WERI-Rb-1 (cell line): ENCODE data around the gene MUC15.

Experiments used
- DNase-seq: peaks from one replicate; pipeline ENCODE4 v3.0.0-alpha.2; 2020
- H3K27ac ChIP-seq: fragments of 250-450 bp; sonication (Bioruptor Pico); 2 replicates; pipeline ENCODE4 v1.5.1; 2020; ENCODE audit warnings: mild to moderate bottlenecking, moderate library complexity
- H3K27me3 ChIP-seq: fragments of 250-450 bp; sonication (Bioruptor Pico); 2 replicates; pipeline ENCODE4 v1.5.1; 2021; ENCODE audit warnings: mild to moderate bottlenecking, low read depth, moderate library complexity; ENCODE audit not compliant: insufficient read depth, severe bottlenecking
- H3K36me3 ChIP-seq: fragments of 250-450 bp; sonication (Bioruptor Pico); 2 replicates; pipeline ENCODE4 v1.5.1; 2020; ENCODE audit warnings: mild to moderate bottlenecking, moderate library complexity
- H3K4me3 ChIP-seq: 2 replicates; pipeline ENCODE4 v1.5.1; 2011; ENCODE audit warnings: low read depth, mild to moderate bottlenecking, control low read depth, low read length
- H3K9me3 ChIP-seq: fragments of 250-450 bp; sonication (Bioruptor Pico); 2 replicates; pipeline ENCODE4 v1.5.1; 2021; ENCODE audit warnings: mild to moderate bottlenecking, moderate library complexity; ENCODE audit not compliant: severe bottlenecking
- CTCF ChIP-seq: IDR thresholded peaks from 2 replicates; pipeline ENCODE4 v1.5.1; 2011; ENCODE audit warnings: low read depth, mild to moderate bottlenecking, control low read depth, inconsistent platforms, low read length

MUC15 gene

DNA sequence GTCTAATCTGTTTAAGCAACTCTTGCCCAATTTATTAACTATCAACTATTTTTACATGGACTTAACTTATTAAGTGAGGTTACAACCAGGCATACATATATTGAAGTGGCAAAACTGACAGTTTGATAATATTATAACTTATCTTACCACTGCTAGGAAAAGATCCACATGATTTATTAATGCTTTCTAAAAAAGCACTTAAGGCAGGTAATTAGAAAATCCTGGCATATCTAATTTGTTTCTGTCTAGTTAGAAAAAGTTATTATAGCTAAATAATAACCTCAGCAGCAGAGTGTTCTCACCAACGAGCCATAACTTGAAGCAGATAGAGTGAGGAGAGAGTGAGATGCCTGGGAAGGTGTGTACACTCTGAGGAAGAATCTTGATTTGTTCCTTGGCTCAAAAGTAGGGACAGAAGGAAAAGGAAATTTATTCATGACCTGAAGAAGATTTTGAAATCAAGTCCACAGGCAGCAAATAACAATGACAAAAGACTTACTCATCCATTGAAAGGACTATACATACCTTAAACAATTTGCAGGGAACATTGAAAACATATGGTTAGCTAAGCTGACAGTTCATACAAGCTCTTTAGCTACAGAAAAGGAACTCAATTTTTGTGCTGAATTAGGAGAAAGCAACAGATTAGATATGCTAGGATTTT lies 7.1 kb upstream of the MUC15 start:
- no peak for DNase-seq
- Histone ChIP-seq H3K27me3 (no peaks in the 10 kb centered on the region), H3K36me3 (no peaks in the 10 kb centered on the region), H3K9me3 (no peaks in the 10 kb centered on the region), H3K4me3 (no peak overlapping the region), H3K27ac (no peak overlapping the region)
- TF ChIP-seq CTCF: no peak

DNA sequence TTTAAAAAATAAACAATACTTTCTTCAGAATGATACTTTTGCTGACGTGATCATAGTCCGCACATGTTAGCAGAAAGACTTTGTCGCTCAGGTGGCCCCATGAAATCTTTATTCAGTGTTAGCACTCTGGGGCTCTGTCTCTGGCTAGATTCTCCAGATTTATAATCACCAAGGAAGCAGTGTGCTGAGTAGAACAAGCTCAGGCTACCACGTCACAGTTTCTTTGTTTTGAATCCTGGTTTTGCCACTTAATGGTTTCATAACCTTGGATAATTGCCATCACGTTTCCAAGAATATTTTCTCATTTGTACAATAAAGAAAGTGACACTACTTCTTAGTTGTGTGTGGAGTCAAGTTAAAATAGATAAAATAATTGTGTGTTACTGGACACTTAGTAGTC lies 3.9 kb upstream of the MUC15 start:
- Histone ChIP-seq H3K4me3 (no peak overlapping the region), H3K36me3 (no peaks in the 10 kb centered on the region), H3K27me3 (no peaks in the 10 kb centered on the region), H3K9me3 (no peaks in the 10 kb centered on the region), H3K27ac (no peak overlapping the region)
- TF ChIP-seq CTCF: no peak
- no peak for DNase-seq

DNA sequence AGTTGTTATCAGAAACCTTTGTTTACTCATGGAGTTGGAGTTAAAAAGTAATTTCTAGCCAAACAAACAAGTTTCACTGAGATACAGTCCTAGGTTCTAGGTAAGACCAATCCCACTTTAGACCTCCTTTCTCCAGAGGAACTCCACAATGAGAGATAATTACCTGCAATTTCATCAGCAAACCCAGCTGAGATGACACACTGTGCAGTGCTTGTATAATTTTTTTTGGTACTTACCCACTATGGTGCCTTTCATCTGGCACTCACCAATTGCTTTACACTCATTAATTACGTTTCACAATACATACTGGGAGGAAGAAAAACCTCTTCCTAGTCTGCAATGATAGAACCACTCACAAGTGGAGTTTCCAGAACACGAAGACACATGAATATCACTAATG lies 1.8 kb upstream of the MUC15 start:
- no peaks in the 10 kb centered on the region for H3K36me3 ChIP-seq
- DNase-seq: no peak
- H3K9me3 ChIP-seq: no peaks in the 10 kb centered on the region
- no peak overlapping the region for H3K27ac ChIP-seq
- no peak for TF ChIP-seq CTCF
- H3K4me3 ChIP-seq: no peak overlapping the region
- no peaks in the 10 kb centered on the region for H3K27me3 ChIP-seq

GRCh38 chr11:26572770-26573402 lies 823 bp upstream of the MUC15 start:
- Histone ChIP-seq H3K27ac (no peak overlapping the region), H3K4me3 (no peak overlapping the region), H3K27me3 (no peaks in the 10 kb centered on the region), H3K36me3 (no peaks in the 10 kb centered on the region), H3K9me3 (no peaks in the 10 kb centered on the region)
- TF ChIP-seq CTCF: no peak
- no peak for DNase-seq

GRCh38 chr11:26569646-26570045 lies 2.4 kb downstream of the MUC15 start:
- no peak for DNase-seq
- Histone ChIP-seq H3K4me3 (no peak overlapping the region), H3K9me3 (no peaks in the 10 kb centered on the region), H3K36me3 (no peaks in the 10 kb centered on the region), H3K27me3 (no peaks in the 10 kb centered on the region), H3K27ac (no peak overlapping the region)
- TF ChIP-seq CTCF: no peak

DNA sequence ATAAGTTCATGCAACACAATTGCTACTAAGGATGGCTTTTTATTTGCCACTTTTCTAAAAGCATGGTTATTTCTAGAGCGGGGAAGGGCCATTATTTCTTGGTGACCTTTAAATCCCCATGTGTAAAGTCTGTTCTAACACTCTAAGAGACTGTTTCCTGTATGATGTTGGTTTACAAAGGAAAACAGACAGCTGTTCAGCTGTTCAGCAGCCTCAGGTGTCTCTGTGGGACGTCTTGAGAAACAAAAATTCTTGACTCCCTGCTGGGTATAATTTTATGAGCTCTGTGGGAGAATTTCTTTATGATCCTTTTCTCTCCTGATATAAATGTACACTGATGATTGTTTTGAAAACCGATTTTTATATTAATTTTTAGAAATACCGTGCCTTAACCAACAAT lies 13.9 kb downstream of the MUC15 start:
- no peaks in the 10 kb centered on the region for H3K9me3 ChIP-seq
- no peak overlapping the region for H3K27ac ChIP-seq
- no peaks in the 10 kb centered on the region for H3K27me3 ChIP-seq
- H3K36me3 ChIP-seq: no peaks in the 10 kb centered on the region
- no peak overlapping the region for H3K4me3 ChIP-seq
- no peak for DNase-seq
- no peak for TF ChIP-seq CTCF
